ENCODE data around the gene MYBBP1A.

The MYBBP1A gene

DNA sequence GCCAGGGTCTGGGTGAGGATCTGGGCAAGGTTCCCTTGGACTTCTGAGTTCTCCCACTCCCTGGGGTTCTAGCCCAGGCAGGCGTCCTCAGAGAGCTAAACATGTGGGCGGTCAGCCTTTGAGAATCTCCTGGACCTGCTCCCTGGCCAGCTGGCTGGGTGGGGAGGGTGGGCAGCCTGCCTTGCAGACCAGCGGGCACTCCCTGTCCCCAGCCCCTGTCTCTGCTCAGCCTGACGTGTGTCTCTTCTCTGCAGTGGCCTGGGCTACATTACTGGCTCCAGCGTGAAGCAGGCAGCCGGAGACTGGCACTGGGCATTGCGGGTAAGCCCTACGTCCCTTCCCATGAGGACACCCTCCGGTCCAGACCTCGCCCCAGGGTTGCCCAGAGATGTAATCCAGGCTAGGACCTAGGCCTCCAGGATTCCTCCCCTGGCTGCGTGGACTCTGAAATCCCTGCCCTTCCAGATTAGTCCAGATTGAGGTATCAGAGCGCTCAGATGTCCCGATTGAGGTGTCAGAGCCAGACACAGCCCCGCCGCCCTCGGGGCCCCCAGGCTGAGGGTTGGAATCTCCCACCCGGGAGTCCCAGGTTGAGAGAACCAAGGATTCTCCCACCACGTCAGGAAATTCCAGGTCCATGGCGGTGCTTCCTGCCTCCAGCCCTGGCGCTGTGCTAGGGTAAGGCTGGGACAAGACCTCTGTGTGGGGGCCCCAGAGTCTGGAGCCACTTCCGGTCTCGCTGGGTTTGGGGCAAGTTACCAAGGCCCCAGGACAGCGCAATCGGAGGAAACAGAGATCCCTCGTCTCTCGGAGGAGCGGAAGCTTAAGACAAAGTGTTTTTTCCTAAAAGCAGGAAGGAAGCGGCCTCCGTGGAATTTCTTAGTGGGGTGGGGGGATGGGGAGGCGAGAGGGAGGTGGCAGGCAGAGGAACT, 24.1 kb downstream of the MYBBP1A start:
- H3K4me3 Mint-ChIP-seq, result no peak overlapping the region
- DNase-seq, result no peak
- no peak overlapping the region for H3K27ac Mint-ChIP-seq
- peaks cover 0 to 8% of the 10 kb centered on the region in 2 donors for H3K4me1 Mint-ChIP-seq (ENCODE audit: low read depth in 2 of 2)
- no peaks in the 10 kb centered on the region for H3K9me3 Mint-ChIP-seq
- H3K36me3 Mint-ChIP-seq (ENCODE audit: insufficient read depth), result peaks cover 8% of the 10 kb centered on the region
- ATAC-seq (replicated peaks), result no peak
- H3K27me3 Mint-ChIP-seq, result peaks cover 0 to 9% of the 10 kb centered on the region in 2 donors

- Mint-ChIP-seq H3K27ac (no peak overlapping the region), H3K36me3 (ENCODE audit: insufficient read depth) (peaks cover 8% of the 10 kb centered on the region), H3K4me3 (no peak overlapping the region), H3K4me1 (ENCODE audit: low read depth in 2 of 2) (peaks cover 0 to 6% of the 10 kb centered on the region in 2 donors), H3K27me3 (peaks cover 0 to 9% of the 10 kb centered on the region in 2 donors), H3K9me3 (no peaks in the 10 kb centered on the region)
- DNase-seq (no peak), ATAC-seq (replicated peaks) (no peak)
Observed at GRCh38 chr17:4529533-4530152, 25.5 kb downstream of the MYBBP1A start.

GRCh38 chr17:4527566-4528125, 27.5 kb downstream of the MYBBP1A start:
- Mint-ChIP-seq H3K4me3 (no peak overlapping the region), H3K27ac (peak overlapping the region in 1 of 2 donors; percentile 54), H3K9me3 (no peaks in the 10 kb centered on the region), H3K27me3 (no peaks in the 10 kb centered on the region), H3K36me3 (ENCODE audit: insufficient read depth) (peaks cover 3% of the 10 kb centered on the region), H3K4me1 (ENCODE audit: low read depth in 2 of 2) (no peaks in the 10 kb centered on the region)
- ATAC-seq (replicated peaks), result no peak
- DNase-seq, result no peak

GRCh38 chr17:4527134-4527533, 28.1 kb downstream of the MYBBP1A start:
- peaks cover 3% of the 10 kb centered on the region for H3K36me3 Mint-ChIP-seq (ENCODE audit: insufficient read depth)
- ATAC-seq (replicated peaks), result no peak
- H3K27ac Mint-ChIP-seq, result peak overlapping the region in 1 of 2 donors; percentile 11
- no peaks in the 10 kb centered on the region for H3K9me3 Mint-ChIP-seq
- DNase-seq, result no peak
- no peaks in the 10 kb centered on the region for H3K4me1 Mint-ChIP-seq (ENCODE audit: low read depth in 2 of 2)
- no peak overlapping the region for H3K4me3 Mint-ChIP-seq
- H3K27me3 Mint-ChIP-seq, result no peaks in the 10 kb centered on the region

- H3K36me3 Mint-ChIP-seq (ENCODE audit: insufficient read depth), result peaks cover 3% of the 10 kb centered on the region
Observed at GRCh38 chr17:4525691-4526397, 29.3 kb downstream of the MYBBP1A start.

GRCh38 chr17:4523946-4524345, 31.2 kb downstream of the MYBBP1A start:
- Mint-ChIP-seq H3K27me3 (no peaks in the 10 kb centered on the region), H3K9me3 (no peaks in the 10 kb centered on the region), H3K4me1 (ENCODE audit: low read depth in 2 of 2) (peaks cover 0 to under 1% of the 10 kb centered on the region in 2 donors), H3K36me3 (ENCODE audit: insufficient read depth) (no peaks in the 10 kb centered on the region), H3K4me3 (no peak overlapping the region), H3K27ac (no peak overlapping the region)
- DNase-seq, result no peak
- no peak for ATAC-seq (replicated peaks)

More at GRCh38 chr17:4525691-4526397, 29.3 kb downstream of the MYBBP1A start:
- DNase-seq (no peak), ATAC-seq (replicated peaks) (no peak)
- H3K4me3 Mint-ChIP-seq, result no peak overlapping the region
- no peaks in the 10 kb centered on the region for H3K27me3 Mint-ChIP-seq
- no peaks in the 10 kb centered on the region for H3K4me1 Mint-ChIP-seq (ENCODE audit: low read depth in 2 of 2)
- no peaks in the 10 kb centered on the region for H3K9me3 Mint-ChIP-seq
- no peak overlapping the region for H3K27ac Mint-ChIP-seq

- Mint-ChIP-seq H3K27me3 (no peaks in the 10 kb centered on the region), H3K4me1 (ENCODE audit: low read depth in 2 of 2) (peaks cover 0 to 2% of the 10 kb centered on the region in 2 donors), H3K36me3 (ENCODE audit: insufficient read depth) (no peaks in the 10 kb centered on the region), H3K9me3 (no peaks in the 10 kb centered on the region), H3K27ac (no peak overlapping the region), H3K4me3 (no peak overlapping the region)
- DNase-seq, result no peak
- no peak for ATAC-seq (replicated peaks)
Observed at GRCh38 chr17:4522661-4523060, 32.5 kb downstream of the MYBBP1A start.

DNA sequence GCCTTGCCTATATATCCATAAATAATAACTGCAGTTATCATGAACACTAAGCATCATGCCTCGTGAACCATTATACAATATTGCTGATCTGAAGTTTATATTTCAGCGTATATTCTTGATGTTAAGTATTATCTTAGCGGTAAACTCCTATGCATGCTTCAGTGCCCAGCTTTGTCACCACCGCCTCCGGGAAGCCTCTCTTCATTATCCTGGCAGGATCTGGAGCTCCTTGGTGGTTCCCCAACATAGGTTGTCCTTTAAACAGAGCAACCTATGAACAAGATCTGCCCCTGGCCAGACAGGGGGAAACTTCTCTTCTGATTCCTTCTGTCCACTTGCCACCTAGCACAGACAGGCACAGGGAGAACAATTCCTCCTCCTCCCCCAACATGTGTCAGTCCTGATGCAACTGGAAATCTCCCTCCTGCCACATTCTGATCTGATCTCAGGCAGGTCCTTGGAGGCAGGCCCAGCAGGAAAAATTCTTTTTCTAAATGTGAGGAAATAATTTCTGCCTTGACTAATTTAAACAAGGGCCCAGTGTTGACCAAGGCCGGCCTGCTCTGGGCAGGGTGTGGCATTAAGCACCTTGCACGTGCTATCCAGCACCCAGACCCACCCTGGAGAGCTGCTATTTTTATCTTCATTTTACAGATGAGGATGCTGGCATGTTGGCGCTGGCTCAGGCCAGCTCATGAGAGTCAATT, 34.1 kb downstream of the MYBBP1A start:
- DNase-seq, result no peak
- H3K9me3 Mint-ChIP-seq, result no peaks in the 10 kb centered on the region
- no peaks in the 10 kb centered on the region for H3K27me3 Mint-ChIP-seq

DNA sequence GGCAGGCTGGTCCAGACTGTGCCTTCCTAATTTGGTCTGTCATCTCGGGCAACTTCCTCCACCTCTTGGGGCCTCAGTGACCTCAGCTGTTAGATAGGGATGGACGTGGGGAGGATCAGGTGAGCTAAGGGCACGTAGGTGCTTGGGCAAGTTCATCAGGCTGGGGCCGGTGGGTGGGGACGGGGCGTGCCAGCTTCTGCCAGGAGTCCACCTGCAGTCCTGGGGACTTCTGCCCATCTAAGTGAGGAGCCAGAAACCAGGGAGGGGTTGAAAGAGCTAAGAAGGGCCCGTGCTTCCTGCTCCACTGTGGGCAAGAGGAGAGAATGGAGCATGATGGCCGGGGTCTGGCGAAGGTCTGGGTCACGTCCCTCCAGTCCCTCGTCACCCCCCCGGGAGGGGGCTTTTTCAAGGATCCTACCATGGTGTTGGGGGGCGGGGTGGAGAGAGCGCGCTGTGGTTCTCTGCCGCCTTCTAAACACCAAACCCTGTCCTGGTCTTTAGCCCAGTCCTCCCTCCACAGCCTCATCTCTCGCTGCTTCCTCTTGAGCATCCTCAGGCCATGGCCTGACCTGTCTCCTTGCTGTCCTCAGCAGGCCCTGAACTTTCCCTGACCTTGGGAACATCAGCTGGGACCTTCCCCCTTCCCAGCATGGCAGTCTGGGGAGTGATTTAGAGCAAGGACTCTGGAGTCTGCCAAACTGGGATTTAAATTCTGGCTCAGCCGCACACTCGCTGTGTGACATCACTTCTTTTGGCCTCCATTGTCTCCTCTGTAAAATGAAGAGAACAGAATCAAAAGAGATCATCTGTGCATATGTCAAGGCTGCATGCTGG, 34.9 kb downstream of the MYBBP1A start:
- no peak for ATAC-seq (replicated peaks)
- no peak for DNase-seq
- Mint-ChIP-seq H3K9me3 (no peaks in the 10 kb centered on the region), H3K27ac (peak overlapping the region in 1 of 2 donors; percentile 67), H3K36me3 (ENCODE audit: insufficient read depth) (no peaks in the 10 kb centered on the region), H3K4me1 (ENCODE audit: low read depth in 2 of 2) (peaks cover 0 to 2% of the 10 kb centered on the region in 2 donors), H3K27me3 (no peaks in the 10 kb centered on the region), H3K4me3 (no peak overlapping the region)

More for the DNA sequence above, 34.1 kb downstream of the MYBBP1A start:
- Mint-ChIP-seq H3K27ac (peak overlapping the region in 1 of 2 donors; percentile 67), H3K36me3 (ENCODE audit: insufficient read depth) (no peaks in the 10 kb centered on the region), H3K4me1 (ENCODE audit: low read depth in 2 of 2) (peaks cover 0 to 2% of the 10 kb centered on the region in 2 donors), H3K4me3 (no peak overlapping the region)
- ATAC-seq (replicated peaks), result no peak

DNA sequence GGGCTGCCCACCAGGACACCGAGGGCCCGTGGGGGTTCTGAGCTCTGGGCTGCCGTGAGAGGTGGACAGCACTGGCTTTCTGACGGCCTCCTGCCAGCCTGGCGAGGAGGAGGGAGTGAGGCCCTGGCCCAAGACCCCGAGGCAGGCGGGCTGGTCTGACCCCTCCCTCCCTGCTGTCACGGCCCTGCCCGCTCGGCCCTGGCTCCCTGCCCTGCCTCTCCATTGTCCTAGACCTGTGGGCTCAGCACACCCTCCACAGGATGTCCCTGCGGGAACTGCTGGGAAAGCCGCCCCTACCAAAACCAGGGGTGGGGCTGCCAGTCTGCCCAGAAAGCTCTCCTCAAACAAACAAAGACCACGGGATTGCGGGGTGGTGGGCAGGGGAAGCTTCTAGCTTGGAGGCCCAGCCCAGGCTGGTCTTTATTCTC, 35.8 kb downstream of the MYBBP1A start:
- Mint-ChIP-seq H3K27me3 (no peaks in the 10 kb centered on the region), H3K4me3 (no peak overlapping the region), H3K4me1 (ENCODE audit: low read depth in 2 of 2) (peaks cover 0 to 2% of the 10 kb centered on the region in 2 donors), H3K36me3 (ENCODE audit: insufficient read depth) (no peaks in the 10 kb centered on the region), H3K27ac (peak overlapping the region in 1 of 2 donors; percentile 61), H3K9me3 (no peaks in the 10 kb centered on the region)
- DNase-seq (no peak), ATAC-seq (replicated peaks) (no peak)

DNA sequence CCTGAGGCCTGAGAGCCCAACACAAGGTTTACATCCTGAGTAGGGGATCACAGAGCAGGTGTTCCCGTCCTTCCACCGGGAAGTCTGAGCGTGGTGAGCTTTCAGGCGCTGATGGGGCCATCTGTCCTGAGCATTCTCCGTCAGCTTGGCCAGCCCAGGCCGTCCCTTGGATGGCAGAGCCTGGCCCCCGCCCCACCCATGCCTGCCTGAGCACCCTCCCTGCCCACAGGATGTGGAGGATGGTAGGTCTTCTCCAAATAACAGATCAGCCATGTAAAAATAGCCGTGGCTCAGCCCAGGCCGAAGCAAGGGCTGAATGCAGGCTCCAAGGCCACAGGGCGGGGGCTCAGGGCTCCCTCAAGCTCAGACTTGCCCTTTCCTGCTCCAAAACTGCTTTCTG, 36.3 kb downstream of the MYBBP1A start:
- DNase-seq (no peak), ATAC-seq (replicated peaks) (no peak)
- Mint-ChIP-seq H3K27ac (peak overlapping the region in 1 of 2 donors; percentile 61), H3K4me1 (ENCODE audit: low read depth in 2 of 2) (peaks cover 0 to 2% of the 10 kb centered on the region in 2 donors), H3K9me3 (no peaks in the 10 kb centered on the region), H3K4me3 (peak overlapping the region in 1 of 2 donors; percentile 19), H3K27me3 (no peaks in the 10 kb centered on the region), H3K36me3 (ENCODE audit: insufficient read depth) (no peaks in the 10 kb centered on the region)

GRCh38 chr17:4516735-4517134, 38.4 kb downstream of the MYBBP1A start:
- H3K36me3 Mint-ChIP-seq (ENCODE audit: insufficient read depth), result no peaks in the 10 kb centered on the region
- no peak for DNase-seq
- no peak for ATAC-seq (replicated peaks)
- H3K27me3 Mint-ChIP-seq, result no peaks in the 10 kb centered on the region
- peaks cover 2 to 4% of the 10 kb centered on the region in 2 donors for H3K4me1 Mint-ChIP-seq (ENCODE audit: low read depth in 2 of 2)
- no peaks in the 10 kb centered on the region for H3K9me3 Mint-ChIP-seq
- H3K27ac Mint-ChIP-seq, result no peak overlapping the region
- no peak overlapping the region for H3K4me3 Mint-ChIP-seq
